Naive thymus-derived CD4-positive, alpha-beta T cell (primary cell): Measurements from ENCODE around the gene LRP6. TPM values are rescaled to one million over a fixed set of nuclear protein-coding genes. Genes with fewer than 3 reads are reported as not detected.

ENCODE experiments used
- ATAC-seq: fragments of 150-1000 bp; cut with Tn5 transposase; 2 replicates; pipeline ENCODE4 v1.10.0; 2021; ENCODE audit warnings: mild to moderate bottlenecking, moderate library complexity
- CTCF ChIA-PET: fragments of 350-600 bp; sonication (Branson Sonifier 250); formaldehyde crosslinking; loops from one replicate; lab custom pipeline; 2021; ENCODE audit warnings: antibody characterized with exemption; lab: Charles Lee
- POLR2A ChIA-PET: fragments of 350-600 bp; sonication (Branson Sonifier 250); formaldehyde crosslinking; loops from one replicate; lab custom pipeline; 2021; ENCODE audit warnings: antibody characterized with exemption, inconsistent platforms; lab: Charles Lee
- DNase-seq, 9 donors: peaks; one replicate each; pipeline versions ENCODE4 v3.0.0 to v3.0.0-alpha.2; 2020 to 2022; ENCODE audit warnings: mixed read lengths in 1 of 9
- H3K27ac ChIP-seq: one replicate; pipeline ENCODE4 v1.7.0; 2013; ENCODE audit warnings: mild to moderate bottlenecking, low read depth, low read length, moderate library complexity
- H3K27me3 ChIP-seq, 2 donors: one replicate each; pipeline ENCODE4 v1.7.0; 2013; ENCODE audit warnings: low read length in 2 of 2, mild to moderate bottlenecking in 2 of 2, moderate library complexity in 2 of 2; ENCODE audit not compliant: control insufficient read depth in 2 of 2, insufficient read depth in 2 of 2
- H3K36me3 ChIP-seq, 3 experiments: 1 replicate in 2 of 3; 2 replicates in 1 of 3; pipeline ENCODE4 v1.7.0; 2013; ENCODE audit warnings: low read length in 3 of 3, mild to moderate bottlenecking in 3 of 3, moderate library complexity in 1 of 3; ENCODE audit not compliant: insufficient read depth in 3 of 3, control insufficient read depth in 2 of 3
- H3K4me1 ChIP-seq, 2 donors: one replicate each; pipeline ENCODE4 v1.7.0; 2013; ENCODE audit warnings: low read length in 2 of 2, mild to moderate bottlenecking in 2 of 2, moderate library complexity in 1 of 2; ENCODE audit not compliant: control insufficient read depth in 2 of 2, insufficient read depth in 2 of 2
- H3K4me3 ChIP-seq: 2 replicates; pipeline ENCODE4 v1.7.0; 2013; ENCODE audit warnings: mild to moderate bottlenecking, low read length
- H3K9me3 ChIP-seq, 3 experiments: 1 replicate in 2 of 3; 2 replicates in 1 of 3; pipeline ENCODE4 v1.7.0; 2013; ENCODE audit warnings: low read length in 3 of 3; ENCODE audit not compliant: control insufficient read depth in 2 of 3
- H3K27ac Mint-ChIP-seq, 9 donors: one replicate each; pipeline ENCODE4 v1.8.0; 2020 to 2022; ENCODE audit warnings: mixed read lengths in 9 of 9, mild to moderate bottlenecking in 8 of 9, moderate library complexity in 5 of 9, inconsistent platforms in 2 of 9
- H3K27me3 Mint-ChIP-seq, 5 donors: one replicate each; pipeline ENCODE4 v1.8.0; 2021 to 2022; ENCODE audit warnings: mixed read lengths in 5 of 5, mild to moderate bottlenecking in 1 of 5
- H3K36me3 Mint-ChIP-seq, 5 donors: one replicate each; pipeline ENCODE4 v1.8.0; 2020 to 2022; ENCODE audit warnings: mixed read lengths in 5 of 5, mild to moderate bottlenecking in 3 of 5, inconsistent platforms in 1 of 5
- H3K4me1 Mint-ChIP-seq, 7 donors: one replicate each; pipeline ENCODE4 v1.8.0; 2020 to 2022; ENCODE audit warnings: mixed read lengths in 7 of 7, mild to moderate bottlenecking in 3 of 7, inconsistent platforms in 1 of 7
- H3K4me3 Mint-ChIP-seq, 10 donors: one replicate each; pipeline ENCODE4 v1.8.0; 2020 to 2022; ENCODE audit warnings: mild to moderate bottlenecking in 10 of 10, mixed read lengths in 10 of 10, moderate library complexity in 6 of 10, inconsistent platforms in 2 of 10
- H3K9me3 Mint-ChIP-seq, 11 donors: one replicate each; pipeline ENCODE4 v1.8.0; 2020 to 2022; ENCODE audit warnings: mixed read lengths in 11 of 11, mild to moderate bottlenecking in 4 of 11, inconsistent platforms in 1 of 11, moderate library complexity in 1 of 11
- intact Hi-C, 2 donors: fragments of 100-400 bp; cut with micrococcal nuclease; formaldehyde crosslinking; loops; one replicate each; pipeline ENCODE4 v1.15.1; 2023
- polyA plus RNA-seq, 2 donors: library from polyadenylated mRNA; unstranded; fragments of 300-500 nt; fragmentation: Illumina TruSeq; gene quantifications; one replicate each; pipeline ENCODE4 v1.2.3, GENCODE V29; 2021
- total RNA-seq, 6 experiments: library from RNA in 5 of 6; stranded (reverse) in 5 of 6; gene quantifications; 1 replicate in 5 of 6; 2 replicates in 1 of 6; pipeline ENCODE4 v1.2.3 and lab custom pipeline; 2021 to 2026

LRP6 gene
- total and polyA plus RNA-seq, 7 experiments from 2014 or later, result 1.6 to 12.6 (median 5.2) TPM

DNA sequence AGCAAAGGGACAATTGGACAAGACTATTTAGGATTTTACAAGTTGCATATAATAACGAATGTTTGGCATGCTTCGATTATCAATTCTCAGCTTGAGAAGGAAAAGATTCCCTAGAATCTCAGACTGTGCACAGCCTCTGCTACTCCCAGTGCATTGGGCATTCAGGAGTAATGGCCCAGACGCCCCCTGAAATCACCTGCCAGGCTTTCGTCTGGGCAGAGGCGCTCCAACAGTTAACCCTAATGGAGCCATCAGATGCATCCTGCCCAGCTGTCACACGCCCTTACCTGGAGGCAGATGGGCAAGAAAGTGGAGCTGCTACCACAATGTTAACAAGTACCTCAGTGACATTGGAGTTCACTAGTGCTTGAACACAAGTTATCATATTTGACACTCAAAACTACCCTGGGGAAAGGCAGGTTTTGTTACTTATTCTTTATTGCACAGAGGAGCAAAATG is 927 bp upstream of the LRP6 start:
- H3K4me1 Mint-ChIP-seq, result peaks cover 14 to 35% (median 31%) of the 10 kb centered on the region in 7 donors
- H3K27me3 Mint-ChIP-seq, result peaks cover 0 to 55% (median 14%) of the 10 kb centered on the region in 5 donors
- ChIA-PET CTCF (interaction anchor here (0.7 kb wide), 1 partner anchor 28 kb away, joined by 3 read pairs; no protein-coding TSS in a partner anchor), POLR2A (interaction anchor here (0.6 to 1.8 kb wide), 2 partner anchors 89 to 231 kb away, joined by 3 to 9 read pairs; partner anchors contain the start of gene BORCS5)
- H3K36me3 Mint-ChIP-seq, result no peaks in the 10 kb centered on the region
- intact Hi-C loops, result loop anchor here (1.0 to 10.0 kb wide), 10 partner anchors 27 to 1903 kb away; partner anchors contain the start of genes BCL2L14 (in 1 of the 2), BORCS5 (in 1 of the 2), GPR19 (in 1 of the 2) and HEBP1 (in 1 of the 2)
- Histone ChIP-seq H3K36me3 (peaks cover 0 to 8% (median 0%) of the 10 kb centered on the region in 3 experiments), H3K4me3 (peak overlapping the region; percentile 86), H3K4me1 (peaks cover 8 to 10% of the 10 kb centered on the region in 2 donors), H3K27me3 (peaks cover 0 to 10% of the 10 kb centered on the region in 2 donors), H3K9me3 (no peaks in the 10 kb centered on the region), H3K27ac (no peak overlapping the region)
- peak overlapping the region; percentile 79 to 93 (median 88) for H3K4me3 Mint-ChIP-seq
- DNase-seq (peak in 3 of 9 donors; percentile 5 to 13 (median 10)), ATAC-seq (no peak)
- H3K9me3 Mint-ChIP-seq, result no peaks in the 10 kb centered on the region
- peak overlapping the region in 8 of 9 donors; percentile 43 to 88 (median 74) for H3K27ac Mint-ChIP-seq

DNA sequence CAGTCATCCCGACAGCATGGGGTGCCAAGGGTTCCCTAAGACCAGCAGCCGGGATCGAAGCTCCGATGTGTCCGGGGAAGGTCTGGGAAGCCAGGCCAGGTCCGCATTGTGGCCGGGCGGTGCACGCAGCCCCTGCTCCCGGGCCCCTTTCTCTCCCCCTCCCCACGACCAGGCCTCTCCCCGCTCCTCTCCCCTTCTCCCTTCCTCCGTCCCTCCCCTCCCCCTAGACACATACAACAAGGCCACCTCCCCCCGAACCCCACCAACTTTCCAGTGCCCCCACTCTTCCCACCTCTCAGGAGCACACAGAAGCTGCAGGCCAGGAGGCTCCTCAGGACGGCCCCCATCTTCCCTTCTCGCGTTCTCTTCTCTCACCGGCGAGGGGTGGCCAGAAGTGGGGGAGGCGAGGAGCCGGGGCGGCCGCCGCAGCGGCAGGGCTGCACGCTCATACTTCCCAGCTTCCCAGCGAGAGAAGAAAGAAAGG is 413 bp downstream of the LRP6 start:
- ATAC-seq, result no peak
- peak overlapping the region in 7 of 9 donors; percentile 51 to 88 (median 68) for H3K27ac Mint-ChIP-seq
- Histone ChIP-seq H3K36me3 (peaks cover 0 to 8% (median 0%) of the 10 kb centered on the region in 3 experiments), H3K27me3 (peaks cover 0 to 11% of the 10 kb centered on the region in 2 donors), H3K27ac (peak overlapping the region; percentile 68), H3K4me1 (peaks cover 8 to 10% of the 10 kb centered on the region in 2 donors), H3K9me3 (no peaks in the 10 kb centered on the region), H3K4me3 (peak overlapping the region; percentile 86)
- H3K4me1 Mint-ChIP-seq, result peaks cover 14 to 44% (median 34%) of the 10 kb centered on the region in 7 donors
- DNase-seq, result peak in 1 of 9 donors; percentile 10
- intact Hi-C loops, result loop anchor here (2.0 to 10.0 kb wide), 8 partner anchors 68 to 1902 kb away; partner anchors contain the start of genes BCL2L14 (in 1 of the 2), BORCS5 (in 1 of the 2), GPR19 (in 1 of the 2) and HEBP1 (in 1 of the 2)
- POLR2A ChIA-PET, result interaction anchor here (1.0 to 1.8 kb wide), 2 partner anchors 91 to 295 kb away, joined by 4 to 9 read pairs; partner anchors contain the start of gene BORCS5
- peaks cover 0 to 4% (median 0%) of the 10 kb centered on the region in 5 donors for H3K36me3 Mint-ChIP-seq
- no peaks in the 10 kb centered on the region for H3K9me3 Mint-ChIP-seq
- CTCF ChIA-PET, result interaction anchor here (0.9 to 1.1 kb wide), 2 partner anchors 67 to 91 kb away, joined by 3 to 6 read pairs; no protein-coding TSS in a partner anchor
- H3K27me3 Mint-ChIP-seq, result peaks cover 0 to 52% (median 14%) of the 10 kb centered on the region in 5 donors
- H3K4me3 Mint-ChIP-seq, result peak overlapping the region; percentile 79 to 93 (median 88)

DNA sequence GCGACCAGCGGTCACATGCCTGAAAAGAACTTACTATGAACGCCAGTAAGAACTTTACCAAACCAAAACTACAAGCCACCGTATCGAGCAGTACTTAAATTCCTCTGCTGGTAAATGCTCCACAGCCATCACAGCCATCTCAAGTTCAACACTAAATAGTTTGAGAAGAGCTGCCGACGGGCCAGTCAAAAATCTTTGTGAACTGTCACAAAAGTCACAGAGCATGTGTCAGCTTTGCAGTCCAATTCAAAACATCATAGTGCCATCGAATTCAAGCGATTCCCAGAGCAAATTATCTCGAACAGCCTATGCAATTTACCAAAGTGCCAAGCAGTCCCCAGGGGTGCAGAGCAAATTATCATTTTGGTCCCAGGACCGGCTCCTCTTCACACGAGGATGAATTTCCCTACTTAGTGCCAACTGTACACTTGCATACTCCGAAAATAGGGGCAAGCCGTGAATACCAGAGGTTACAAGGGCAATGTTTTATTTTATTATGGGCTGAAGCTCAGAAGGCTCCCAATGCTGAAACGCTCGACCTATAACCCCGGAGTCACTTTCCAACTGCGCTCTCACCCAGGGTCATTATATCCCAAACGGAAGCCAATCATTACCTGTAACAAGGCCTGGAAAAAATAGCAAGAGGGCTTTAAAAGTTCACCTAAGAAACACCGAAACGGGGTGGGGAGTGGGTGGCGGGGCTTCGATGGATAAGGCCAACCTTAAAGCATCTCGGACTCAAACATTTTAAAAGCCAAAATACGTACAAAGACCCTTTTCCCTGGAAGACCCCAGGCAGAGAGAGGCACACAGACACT is 1.1 kb downstream of the LRP6 start:
- Mint-ChIP-seq H3K4me1 (peaks cover 14 to 46% (median 34%) of the 10 kb centered on the region in 7 donors), H3K27me3 (peaks cover 0 to 52% (median 14%) of the 10 kb centered on the region in 5 donors), H3K27ac (peak overlapping the region in 8 of 9 donors; percentile 51 to 88 (median 70)), H3K36me3 (peaks cover 0 to 6% (median 0%) of the 10 kb centered on the region in 5 donors), H3K4me3 (peak overlapping the region; percentile 79 to 93 (median 88)), H3K9me3 (no peaks in the 10 kb centered on the region)
- H3K27ac ChIP-seq, result peak overlapping the region; percentile 68
- peaks cover 0 to 8% (median 0%) of the 10 kb centered on the region in 3 experiments for H3K36me3 ChIP-seq
- DNase-seq (peak in 6 of 9 donors; percentile 7 to 17 (median 12)), ATAC-seq (no peak)
- POLR2A ChIA-PET, result interaction anchor here (0.6 to 1.3 kb wide), 2 partner anchors 14 to 46 kb away, joined by 3 read pairs; no protein-coding TSS in a partner anchor
- peaks cover 0 to 13% of the 10 kb centered on the region in 2 donors for H3K27me3 ChIP-seq
- intact Hi-C loops, result loop anchor here (2.0 to 10.0 kb wide), 9 partner anchors 69 to 1901 kb away; partner anchors contain the start of genes BCL2L14 (in 1 of the 2), BORCS5 (in 1 of the 2), GPR19 (in 1 of the 2) and HEBP1 (in 1 of the 2)
- no peaks in the 10 kb centered on the region for H3K9me3 ChIP-seq
- CTCF ChIA-PET, result interaction anchor here (0.9 kb wide), 1 partner anchor 92 kb away, joined by 6 read pairs; no protein-coding TSS in a partner anchor
- peak overlapping the region; percentile 86 for H3K4me3 ChIP-seq
- peaks cover 8 to 10% of the 10 kb centered on the region in 2 donors for H3K4me1 ChIP-seq

DNA sequence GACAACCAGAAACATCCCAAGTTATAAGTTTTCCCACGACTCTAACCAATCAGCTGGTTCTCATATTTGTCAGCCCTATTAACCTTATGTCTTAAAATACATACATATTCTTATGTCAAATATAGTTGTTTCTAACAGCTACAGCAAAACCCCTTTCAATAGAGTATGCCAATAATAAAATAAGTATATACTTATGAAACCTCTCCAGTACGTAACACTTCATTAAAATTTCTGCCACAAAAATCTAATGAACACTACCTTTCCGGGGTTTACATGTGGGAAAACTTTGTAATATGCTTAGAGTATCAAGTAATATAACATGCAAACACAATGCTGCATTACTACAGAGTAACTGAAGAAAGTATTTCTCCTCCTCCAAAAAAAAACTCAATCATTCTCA is 1.8 kb downstream of the LRP6 start:
- peak in 1 of 9 donors; percentile 3 for DNase-seq
- H3K9me3 Mint-ChIP-seq, result no peaks in the 10 kb centered on the region
- no peaks in the 10 kb centered on the region for H3K9me3 ChIP-seq
- peaks cover 0 to 8% (median 0%) of the 10 kb centered on the region in 3 experiments for H3K36me3 ChIP-seq
- peaks cover 8 to 10% of the 10 kb centered on the region in 2 donors for H3K4me1 ChIP-seq
- H3K36me3 Mint-ChIP-seq, result peaks cover 0 to 10% (median 0%) of the 10 kb centered on the region in 5 donors
- CTCF ChIA-PET, result no interaction called here
- peaks cover 0 to 49% (median 14%) of the 10 kb centered on the region in 5 donors for H3K27me3 Mint-ChIP-seq
- intact Hi-C loops, result loop anchor here in 1 of 2 donors (2.0 to 10.0 kb wide), 4 partner anchors 432 to 737 kb away; partner anchors contain the start of genes GPR19 and HEBP1
- H3K4me1 Mint-ChIP-seq, result peaks cover 14 to 50% (median 34%) of the 10 kb centered on the region in 7 donors
- no peak for ATAC-seq
- peaks cover 0 to 13% of the 10 kb centered on the region in 2 donors for H3K27me3 ChIP-seq
- no peak overlapping the region for H3K27ac ChIP-seq
- POLR2A ChIA-PET, result interaction anchor here (0.6 to 1.3 kb wide), 2 partner anchors 15 to 47 kb away, joined by 3 read pairs; no protein-coding TSS in a partner anchor
- H3K4me3 ChIP-seq, result peak overlapping the region; percentile 86
- H3K4me3 Mint-ChIP-seq, result peak overlapping the region; percentile 79 to 93 (median 88)
- peak overlapping the region in 5 of 9 donors; percentile 9 to 88 (median 61) for H3K27ac Mint-ChIP-seq

DNA sequence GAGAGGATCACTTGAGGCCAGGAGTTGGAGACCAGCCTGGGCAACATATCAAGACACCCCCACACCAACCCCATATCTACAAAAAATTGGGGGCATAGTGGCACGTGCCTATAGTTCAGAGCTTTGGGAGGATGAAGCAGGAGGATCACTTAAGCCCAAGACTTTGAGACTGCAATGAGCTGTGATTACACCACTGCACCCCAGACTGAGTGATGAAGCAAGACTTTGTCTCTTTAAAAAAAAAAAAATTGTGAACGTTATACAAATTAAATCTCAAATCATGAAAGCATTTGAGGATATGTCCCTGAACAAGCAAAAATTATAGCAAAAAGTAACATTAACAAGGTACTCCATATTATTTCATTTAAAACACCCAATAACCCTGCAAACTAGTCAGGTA is 2.9 kb downstream of the LRP6 start:
- Histone ChIP-seq H3K27ac (no peak overlapping the region), H3K4me1 (peaks cover 8 to 10% of the 10 kb centered on the region in 2 donors), H3K36me3 (peaks cover 0 to 8% (median 0%) of the 10 kb centered on the region in 3 experiments), H3K4me3 (no peak overlapping the region), H3K27me3 (peaks cover 0 to 13% of the 10 kb centered on the region in 2 donors), H3K9me3 (no peaks in the 10 kb centered on the region)
- ATAC-seq (no peak), DNase-seq (no peak)
- Mint-ChIP-seq H3K27ac (no peak overlapping the region), H3K4me3 (peak overlapping the region in 3 of 10 donors; percentile 6 to 87 (median 79)), H3K9me3 (no peaks in the 10 kb centered on the region), H3K36me3 (peaks cover 0 to 13% (median 4%) of the 10 kb centered on the region in 5 donors), H3K4me1 (peaks cover 14 to 54% (median 34%) of the 10 kb centered on the region in 7 donors), H3K27me3 (peaks cover 0 to 49% (median 14%) of the 10 kb centered on the region in 5 donors)
- ChIA-PET POLR2A (no interaction called here), CTCF (no interaction called here)
- intact Hi-C loops, result loop anchor here in 1 of 2 donors (2.0 to 10.0 kb wide), 2 partner anchors 613 to 719 kb away; no protein-coding TSS in a partner anchor
